NCI-H69 (cell line): Measurements from ENCODE around the gene ZNF101.

ENCODE experiments used
- DNase-seq: peaks from one replicate; lab custom pipeline; 2025; lab: John Stamatoyannopoulos, UW

Gene ZNF101

DNA sequence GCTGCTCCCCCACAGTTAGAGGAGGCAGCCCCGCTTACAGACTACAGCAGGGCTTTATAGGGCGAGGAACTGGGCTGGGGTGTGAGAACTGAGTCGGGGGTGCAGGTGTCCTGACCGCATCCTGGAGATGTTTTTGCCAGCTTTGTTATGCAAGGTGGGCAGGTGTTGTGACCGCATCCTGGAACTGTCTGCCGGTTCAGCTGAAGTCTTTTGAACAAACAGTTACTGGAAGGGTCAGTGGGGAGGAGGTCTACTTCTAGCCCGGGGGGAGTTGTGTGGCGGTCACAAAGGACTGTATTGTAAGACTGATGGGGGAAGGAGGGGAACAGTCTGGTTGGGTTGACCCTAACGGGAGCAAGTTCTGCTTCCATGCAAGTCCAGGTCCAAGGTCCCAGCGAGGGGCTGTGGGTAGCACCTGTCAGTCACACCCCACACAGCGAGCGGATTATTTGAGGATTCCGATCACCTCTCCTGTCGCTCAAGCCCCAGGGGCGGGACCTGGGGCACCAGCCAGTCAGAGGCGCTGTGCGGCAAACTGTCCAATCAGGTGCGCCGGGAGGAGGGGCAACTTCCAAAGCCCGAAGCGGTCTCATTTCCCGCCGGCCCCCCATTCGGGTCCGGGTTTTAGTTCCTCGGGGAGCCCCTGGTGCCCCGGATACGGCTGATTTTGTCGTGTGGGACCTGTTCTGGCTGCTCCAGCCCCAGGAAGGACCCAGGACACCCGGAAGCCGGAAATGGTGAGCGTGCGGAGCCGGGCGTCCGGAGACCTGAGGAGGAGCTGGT lies at the start of gene ZNF101:
Gene ZNF101 (plus strand): TSS at position 610 of the 783 bp plus-strand sequence. CDS start 125 bp downstream, at position 735.
- DNase-seq: peak; percentile 98

DNA sequence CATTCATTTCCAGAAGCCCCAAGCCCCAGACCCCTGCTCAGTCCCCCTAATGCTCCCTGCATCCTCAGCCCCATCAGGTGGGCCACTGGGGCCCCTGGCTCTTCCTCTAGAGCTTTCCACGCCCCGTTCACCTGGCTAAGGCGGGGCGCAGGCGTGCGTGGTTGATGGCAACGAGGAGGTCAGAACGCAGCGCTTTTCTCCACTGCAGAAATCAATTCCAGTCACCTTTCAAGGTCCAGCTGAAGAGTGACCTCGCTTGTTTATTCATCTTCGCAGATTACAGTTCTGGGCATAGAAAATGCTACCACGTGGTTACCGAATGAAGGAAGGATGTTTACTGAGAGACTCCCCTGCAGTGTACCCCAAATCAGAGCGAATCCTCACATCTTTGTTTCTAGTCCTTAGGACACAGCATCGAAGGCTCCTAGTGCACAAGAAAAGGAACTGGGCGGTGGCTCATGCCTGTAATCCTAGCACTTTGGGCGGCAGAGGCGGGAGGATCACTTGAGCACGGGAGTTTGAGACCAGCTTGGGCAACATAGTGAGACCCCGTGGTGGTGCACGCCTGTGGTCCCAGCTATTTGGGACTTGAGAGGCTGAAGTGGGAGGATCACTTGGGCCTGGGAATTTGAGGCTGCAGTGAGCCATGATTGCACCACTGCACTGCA lies 49.3 kb upstream of the ZNF101 start:
- DNase-seq: peak; percentile 62

DNA sequence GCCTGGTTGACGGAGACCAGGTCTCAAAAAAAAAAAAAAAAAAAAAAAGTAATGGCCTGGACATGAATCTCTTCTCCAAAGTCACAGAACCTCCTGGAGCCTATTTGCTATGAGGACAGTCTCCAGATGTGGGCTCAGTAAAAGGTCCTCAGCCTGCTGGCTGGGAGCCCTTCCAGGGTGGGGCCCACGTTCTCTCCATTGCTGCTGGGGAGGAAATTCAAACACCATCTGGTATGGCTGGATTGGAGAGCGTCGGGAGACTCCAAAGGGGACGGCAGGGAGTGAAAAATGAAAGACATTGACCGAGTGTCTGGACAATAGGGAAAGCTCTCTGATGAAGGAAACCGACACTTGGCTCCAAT lies 48.8 kb upstream of the ZNF101 start:
- DNase-seq: peak; percentile 40

DNA sequence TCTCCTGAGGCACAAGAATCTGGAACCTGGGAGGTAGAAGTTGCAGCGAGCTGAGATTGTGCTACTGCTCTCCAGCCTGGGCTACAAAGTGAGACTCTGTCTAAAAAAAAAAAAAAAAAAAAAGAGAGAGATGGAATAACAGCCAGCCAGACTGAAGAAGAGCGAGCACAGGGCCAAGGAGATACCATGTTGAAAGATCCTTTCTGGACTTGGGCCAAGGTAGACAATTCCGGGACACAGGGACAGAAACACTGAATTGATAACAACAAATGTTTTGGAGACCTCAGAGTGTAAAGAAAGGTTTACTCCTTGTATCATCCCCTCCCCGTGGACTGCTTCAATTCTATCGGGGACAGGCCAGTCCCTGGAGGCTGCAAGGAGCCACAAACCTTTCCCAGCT lies 45.3 kb upstream of the ZNF101 start:
- no peak for DNase-seq

DNA sequence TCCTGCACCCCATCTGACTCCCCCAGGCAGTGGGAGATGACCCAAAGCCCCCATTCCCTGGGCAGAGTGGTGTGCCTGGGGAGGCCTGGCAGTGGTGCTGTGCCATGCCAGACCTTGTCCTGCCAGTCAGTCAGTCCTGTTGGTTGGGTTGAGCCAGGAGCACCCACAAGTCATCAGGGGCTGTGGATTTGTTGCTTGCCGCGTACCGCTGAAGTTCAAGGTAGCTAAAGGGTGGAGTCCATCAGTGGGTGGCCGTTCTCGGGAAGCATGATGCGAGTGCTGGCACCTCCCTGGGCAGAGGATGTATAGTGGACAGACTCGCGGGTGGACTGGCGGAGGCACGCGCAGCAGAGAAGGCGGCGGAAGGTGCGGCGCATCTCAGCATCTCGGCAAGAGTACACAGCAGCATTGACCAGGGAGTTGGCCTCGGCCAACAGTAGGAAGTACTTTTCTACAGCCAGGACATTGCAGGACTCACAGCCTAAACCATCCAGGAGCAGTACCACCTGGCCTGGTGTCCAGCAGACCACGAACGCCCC lies 44.5 kb upstream of the ZNF101 start:
- no peak for DNase-seq

DNA sequence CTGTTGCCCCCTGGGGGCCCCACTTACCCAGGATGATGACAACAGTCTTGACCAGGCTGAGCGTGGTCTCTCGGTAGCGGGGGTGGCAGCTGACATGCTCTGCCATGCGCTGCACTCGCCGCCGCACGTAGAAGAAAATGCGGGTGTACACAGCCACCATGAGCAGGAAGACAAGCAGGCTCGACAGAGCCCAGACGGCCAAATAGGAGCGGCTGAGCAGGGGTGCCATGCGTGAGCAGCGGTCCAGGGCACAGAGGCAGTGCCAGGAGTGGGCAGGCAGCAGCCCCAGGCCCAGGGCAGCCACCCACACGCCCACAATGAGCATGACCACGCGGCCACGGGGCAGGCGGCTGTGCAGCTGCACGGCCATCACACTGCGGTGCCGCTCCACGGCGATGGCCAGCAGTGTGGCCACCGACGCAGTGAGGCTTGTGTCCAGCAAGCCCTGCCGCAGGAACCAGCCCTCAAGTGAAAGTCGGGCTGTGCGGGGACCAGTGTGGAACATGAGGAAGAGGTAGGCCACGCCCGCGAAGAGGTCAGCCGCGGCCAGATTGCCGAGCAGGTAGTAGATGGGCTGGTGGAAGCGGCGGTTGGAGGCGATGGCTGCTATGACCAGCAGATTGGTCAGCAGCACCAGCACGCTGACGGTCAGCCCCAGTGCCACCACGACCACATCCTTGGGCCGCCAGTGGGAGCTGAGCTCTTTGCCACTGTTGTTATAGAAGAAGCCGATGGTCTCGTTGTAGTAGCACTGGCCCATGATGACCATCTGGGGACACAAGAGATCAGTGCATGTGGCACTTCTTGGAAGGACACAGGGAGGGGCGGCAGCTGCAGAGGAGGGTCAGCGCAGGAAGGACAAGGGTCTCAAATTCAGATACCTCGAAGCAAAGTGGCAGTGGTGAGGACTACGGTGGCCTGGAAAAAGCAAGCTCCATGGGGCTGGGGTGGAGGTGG lies 41.8 kb upstream of the ZNF101 start:
- DNase-seq: no peak

DNA sequence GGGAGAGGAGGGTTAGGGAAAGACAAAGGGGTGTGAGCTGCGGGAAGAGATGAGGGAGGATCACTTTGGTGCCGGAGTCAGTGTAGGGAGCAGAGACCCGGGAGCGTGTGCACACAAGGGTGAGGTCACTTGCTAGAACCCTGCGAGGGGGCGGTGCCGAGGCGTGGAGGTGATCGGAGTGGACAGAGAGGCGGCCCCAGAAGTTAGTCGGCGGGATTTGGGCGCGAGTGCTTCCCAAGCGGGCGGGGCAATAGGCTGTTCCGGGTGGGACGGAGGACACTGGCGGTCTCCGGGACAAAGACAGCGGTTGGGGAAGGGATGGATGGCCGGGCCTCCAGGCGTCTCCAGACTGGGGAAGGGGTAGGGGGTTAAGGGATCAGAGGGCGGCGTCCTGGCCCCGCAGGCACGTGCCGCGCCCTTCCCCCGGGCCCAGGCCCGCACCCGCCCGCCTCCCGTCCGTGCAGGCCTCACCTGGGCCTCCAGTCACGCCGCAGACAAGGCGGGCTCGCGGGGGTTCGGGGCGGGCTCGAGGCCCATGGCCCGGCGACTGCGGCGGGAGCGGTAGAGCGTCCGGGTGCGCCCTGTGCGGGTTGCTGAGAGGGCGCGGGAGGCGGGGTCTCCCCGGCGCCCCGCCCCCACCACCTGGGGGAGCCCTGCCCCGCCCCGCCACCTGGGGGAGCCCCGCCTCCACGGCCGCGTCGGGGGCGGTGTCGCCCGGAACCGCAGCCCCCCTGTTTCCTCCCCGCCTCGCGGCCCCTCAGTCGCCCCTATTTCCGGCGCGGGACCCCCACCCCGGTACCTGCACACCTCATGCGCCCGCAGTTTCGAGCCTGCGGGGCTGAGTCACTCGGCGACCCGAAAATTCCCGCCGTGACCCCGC lies 40.8 kb upstream of the ZNF101 start, which contains the start of gene LPAR2:
Gene LPAR2 (minus strand): TSS at position 600 of the 880 bp plus-strand sequence. CDS start 945 bp downstream, outside the sequence.
- peak; percentile 88 for DNase-seq

DNA sequence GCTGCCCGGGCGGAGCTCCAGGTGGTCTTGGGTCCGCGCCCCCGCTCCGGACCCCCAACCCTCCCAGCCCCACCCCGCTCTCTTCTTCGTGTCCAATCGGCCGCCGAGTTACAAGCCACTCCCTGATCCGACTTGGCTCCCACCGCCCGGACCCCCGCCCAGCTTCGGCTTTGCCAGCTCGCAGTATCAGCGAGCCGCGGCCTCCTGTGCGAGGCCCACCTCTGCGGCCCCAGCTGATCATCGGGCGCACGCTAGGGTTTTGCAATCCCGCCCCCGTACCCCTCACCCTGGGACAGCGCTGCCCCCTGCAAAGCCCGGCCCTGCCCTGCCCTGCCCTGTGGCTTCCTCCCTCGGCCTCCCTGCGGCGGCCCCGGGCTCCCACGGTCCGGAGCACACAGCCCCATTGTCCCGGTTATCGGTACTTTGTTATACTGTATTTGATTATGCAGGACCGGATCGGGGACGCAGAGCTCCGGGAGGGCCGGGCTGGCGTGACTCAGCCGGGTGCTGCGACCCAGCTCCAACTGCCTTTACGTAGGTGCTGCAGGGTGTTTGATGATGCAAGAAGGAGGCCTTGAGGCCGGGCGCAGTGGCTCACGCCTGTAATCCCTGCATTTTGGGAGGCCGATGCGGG lies 40.0 kb upstream of the ZNF101 start:
- peak; percentile 86 for DNase-seq

DNA sequence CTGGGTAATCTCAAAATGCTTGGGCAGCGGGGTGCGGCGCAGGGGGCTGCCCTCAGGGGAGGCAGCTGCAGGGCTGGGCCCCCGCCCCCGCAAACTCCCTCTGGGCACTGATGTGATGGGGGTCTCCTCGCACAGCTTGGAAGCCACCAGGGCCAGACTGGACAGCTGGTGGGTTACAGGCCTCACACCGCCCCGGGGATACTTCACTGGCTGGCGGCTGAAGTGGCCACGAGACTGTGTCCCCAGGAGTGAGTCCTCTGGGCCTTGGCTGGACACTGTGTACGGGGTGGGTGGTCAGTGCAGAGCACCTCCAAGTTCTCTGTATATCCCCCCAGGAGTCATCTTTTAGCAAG lies 38.6 kb upstream of the ZNF101 start:
- no peak for DNase-seq

DNA sequence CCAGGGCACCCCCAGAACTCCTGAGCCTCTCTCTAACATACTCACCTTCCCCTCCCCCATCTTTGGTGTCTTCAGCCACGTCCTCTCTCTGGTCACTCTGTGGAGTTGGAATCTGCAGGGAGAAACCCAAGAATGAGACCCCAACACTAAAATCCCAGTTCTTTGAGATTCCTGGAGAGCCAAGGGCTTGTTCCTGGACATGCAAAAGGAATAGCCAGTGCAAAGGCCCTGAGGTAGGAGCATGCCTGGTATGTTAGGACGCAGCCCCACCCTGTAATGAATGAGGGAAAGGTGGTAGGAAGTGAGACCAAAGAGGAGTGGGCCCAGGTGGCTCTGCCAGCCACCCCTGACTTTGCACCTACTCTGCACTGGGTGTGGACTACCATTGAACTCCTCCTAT lies 38.2 kb upstream of the ZNF101 start:
- no peak for DNase-seq

DNA sequence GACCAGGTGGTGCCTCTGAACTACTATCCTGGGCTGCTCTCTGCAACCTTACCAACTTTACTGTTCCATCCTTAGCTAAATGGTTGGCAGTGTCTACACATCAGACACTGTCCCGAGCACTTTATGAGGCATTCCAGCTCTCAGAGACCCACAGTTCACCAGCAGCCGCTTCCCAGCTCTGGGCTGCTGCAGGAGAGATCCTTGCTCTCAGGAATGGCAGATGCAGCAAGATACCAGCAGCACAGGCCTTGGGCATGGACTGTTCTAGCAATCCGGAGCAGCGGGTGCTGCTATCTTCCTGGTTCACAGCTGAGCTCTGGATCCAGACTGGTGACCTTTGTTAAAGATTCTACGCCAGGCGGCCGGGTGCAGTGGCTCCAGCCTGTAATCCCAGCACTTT lies 37.3 kb upstream of the ZNF101 start:
- DNase-seq: no peak

DNA sequence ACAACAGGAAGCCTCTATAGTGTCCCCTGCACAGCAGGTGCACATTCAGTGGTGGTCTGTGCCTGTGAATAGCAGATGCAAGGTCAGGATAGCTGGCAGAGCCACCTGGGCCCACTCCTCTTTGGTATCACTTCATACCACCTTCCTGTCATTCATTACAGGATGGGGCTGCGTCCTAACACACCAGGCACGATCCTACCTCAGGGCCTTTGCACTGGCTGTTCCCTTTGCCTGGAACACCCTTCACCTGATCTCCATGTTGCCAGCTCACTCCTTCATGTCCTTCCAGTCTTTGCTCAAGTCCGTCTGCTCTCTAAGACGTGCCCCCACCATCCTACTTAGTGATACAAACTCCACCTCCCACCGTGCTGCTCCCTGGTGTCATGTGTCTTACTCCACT lies 36.0 kb upstream of the ZNF101 start:
- DNase-seq: no peak

DNA sequence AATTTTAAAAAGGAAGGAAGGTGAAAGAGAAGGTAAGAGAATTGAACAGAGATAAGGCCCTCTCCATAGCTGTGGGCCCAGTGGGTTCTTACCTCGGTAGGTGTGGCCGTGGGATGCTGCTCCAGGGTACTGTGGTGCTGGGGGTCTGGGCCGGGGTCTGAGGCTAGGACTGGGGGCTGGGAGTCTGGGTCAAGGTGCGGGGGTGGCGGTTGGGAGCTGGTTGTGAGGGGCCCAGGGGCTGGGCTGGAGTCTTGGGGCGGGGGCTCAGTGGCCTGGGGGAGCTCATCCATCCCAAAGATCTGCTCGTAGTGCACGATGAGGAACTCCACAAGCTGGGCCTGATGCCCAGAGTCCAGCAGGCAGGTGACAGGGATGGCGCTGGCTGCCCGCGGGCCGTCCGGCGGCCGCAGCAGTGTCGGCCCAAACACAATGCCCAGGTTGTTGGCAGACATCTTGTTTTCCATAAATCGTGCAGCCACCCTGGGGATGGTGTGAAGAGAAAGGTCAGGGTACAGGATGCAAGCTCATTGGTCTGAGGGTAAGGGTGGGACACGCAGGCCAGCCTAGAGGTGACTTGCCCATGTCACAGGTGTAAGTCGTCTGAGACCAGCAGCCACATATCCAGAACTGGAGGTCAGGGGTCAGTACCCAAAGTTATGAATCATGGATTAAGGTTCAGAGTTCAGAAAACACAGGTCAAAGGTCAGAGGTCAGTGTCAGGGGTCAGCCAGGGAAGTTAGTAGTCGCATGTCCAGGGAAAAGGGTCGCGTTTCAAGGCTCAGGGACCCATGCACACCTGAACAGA lies 34.7 kb upstream of the ZNF101 start:
- no peak for DNase-seq

DNA sequence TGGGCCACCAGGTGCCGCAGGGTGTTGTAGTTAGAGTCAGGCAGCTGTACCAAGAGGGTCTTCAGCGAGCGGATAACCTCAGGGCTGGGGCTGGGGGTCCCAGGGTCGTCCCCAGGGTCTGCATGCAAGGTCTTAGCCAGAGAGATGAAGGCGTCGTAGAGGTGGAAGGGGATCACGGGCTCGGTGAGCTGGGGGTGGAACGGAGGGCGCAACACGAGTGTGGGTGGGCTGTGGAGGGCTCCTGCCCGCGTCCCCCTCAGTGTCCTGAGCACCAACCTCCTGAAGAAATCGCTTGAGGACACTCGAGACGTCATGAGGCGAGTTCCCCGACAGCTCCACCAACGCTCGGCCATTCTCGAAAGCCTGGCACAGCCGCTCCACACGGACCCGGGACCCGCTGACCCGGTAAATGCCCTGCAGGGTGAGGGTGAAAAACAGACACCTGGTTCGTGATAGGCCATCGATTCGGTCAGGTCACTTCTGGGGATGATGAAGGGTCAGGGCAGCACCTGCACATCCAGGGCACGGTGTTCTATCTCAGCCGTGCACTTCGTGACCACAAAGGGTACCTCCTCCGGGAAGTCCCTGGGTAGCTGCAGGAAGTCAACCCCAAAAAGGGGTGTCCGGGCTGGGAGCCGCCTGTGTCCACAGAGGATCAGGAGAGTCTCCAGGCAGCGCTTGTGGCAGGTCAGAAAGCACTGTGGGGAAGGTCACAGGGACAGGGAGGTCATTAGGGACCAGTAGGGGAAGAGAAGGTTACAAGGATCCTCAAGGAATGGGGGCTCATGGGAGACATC lies 33.9 kb upstream of the ZNF101 start:
- no peak for DNase-seq

DNA sequence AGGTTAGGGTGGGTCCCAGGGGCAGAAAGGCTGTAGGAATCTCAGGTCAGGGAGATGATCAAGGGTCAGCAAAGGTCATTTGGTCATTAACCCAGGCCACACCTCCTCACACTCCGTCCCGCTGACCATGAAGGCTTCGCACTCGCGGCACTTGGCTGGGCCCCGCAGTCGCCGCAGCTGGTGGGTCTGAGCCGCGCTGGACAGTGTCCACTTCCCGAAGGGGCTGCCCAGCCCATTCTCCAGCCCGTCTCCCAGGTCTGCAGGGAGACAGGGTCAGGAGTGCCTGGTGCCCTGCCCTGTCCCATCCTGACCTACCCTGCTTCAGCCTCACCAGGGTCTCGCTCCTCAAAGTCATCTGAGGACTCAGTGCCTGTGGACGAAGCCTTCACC lies 33.3 kb upstream of the ZNF101 start:
- DNase-seq: no peak

DNA sequence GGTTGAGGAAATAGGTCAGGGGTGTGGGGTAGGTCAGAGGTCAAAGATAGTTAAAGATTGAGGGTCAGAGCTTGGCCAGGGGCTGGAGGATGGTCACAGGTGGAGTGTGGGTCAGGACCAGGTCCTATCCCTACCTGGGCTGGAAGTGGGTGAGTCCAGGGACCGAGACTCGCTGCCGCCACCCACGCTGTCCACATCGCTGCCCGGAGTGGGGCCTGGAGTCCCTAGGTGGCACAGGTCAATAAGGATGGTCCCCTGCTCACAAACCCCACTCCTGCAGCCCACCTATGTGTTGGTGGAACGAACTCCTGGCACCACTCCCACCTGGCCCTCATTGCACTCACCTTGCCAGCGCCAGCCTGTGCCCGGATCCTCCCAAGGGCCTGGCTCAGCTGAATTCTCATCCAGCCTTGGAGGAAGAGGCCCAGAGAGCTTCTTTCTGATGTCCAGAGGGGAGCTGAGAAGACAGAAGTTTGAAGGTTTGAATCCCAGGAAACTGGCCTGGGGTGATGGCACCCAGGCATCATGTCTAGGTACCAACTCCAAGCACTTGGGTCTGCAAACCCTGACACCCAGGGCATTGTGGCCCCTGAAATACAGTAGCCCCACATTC lies 32.0 kb upstream of the ZNF101 start:
- no peak for DNase-seq

DNA sequence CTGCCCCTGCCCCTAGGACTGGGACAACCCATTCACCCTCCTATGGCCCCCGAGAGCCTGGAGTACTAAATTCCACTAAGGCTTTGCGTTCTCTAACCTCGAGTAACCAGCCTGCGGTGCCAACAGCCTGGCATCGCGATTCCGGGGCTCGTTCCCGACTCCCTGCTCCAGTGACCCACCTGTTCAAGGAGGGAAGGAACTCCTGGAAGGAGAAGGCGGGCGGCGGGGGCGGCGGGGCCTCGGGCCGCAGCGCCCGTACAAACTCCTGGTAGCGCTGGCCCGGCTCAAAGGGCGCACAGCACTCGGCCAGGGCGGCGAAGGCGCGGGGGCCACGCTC lies 31.5 kb upstream of the ZNF101 start:
- no peak for DNase-seq

DNA sequence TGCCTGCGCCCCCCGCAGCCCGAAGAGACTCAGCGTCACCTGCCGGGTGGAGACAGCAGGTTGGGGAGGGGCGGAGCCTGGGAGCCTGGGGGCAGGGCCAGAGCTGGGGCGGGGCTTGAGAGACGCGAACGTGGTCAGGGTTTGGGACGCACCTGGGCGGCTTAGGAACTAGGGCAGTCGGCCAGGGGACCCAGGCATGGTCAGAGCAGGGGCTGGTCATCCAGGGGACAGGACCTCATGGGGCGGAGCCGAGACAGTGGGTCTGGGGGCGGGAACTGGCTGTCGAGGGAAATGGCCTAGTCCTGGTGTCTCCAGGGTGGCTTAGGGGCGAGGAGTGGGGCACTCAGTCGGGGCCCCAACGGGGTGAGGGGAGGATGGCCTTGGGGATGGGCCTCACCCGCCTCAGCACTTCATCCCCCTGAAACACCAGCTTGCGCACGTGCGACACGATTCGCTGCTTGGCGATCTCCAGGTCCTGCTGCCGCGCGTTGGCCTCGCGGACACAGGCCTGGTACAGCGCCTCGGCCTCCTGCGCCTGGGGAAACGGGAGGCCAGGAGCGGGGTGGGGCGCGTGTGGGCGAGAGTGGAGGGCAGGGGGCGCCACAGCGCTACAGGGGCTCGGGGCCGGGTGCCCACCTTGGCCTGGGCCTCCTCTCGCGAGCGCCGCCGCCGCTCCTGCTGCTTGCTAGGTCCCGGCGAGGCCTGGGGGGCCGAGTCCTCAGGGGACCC lies 31.0 kb upstream of the ZNF101 start:
- no peak for DNase-seq
